ENCODE measurements around the gene SSBP1.

The SSBP1 gene

GRCh38 chr7:141713890-141714289, 24.3 kb upstream of the SSBP1 start:
- TF ChIP-seq EP300 (IDR thresholded peaks at IDR 0.05; ENCODE audit: borderline replicate concordance) = no peak
- TF ChIP-seq NFIC (IDR thresholded peaks at IDR 0.05) = no peak
- TF ChIP-seq CEBPB (IDR thresholded peaks at IDR 0.05) = no peak
- TF ChIP-seq ZBTB7A (IDR thresholded peaks at IDR 0.05; ENCODE audit: low read depth) = no peak

- TF ChIP-seq RAD21 (IDR thresholded peaks at IDR 0.05; ENCODE audit: low read depth) = no peak
Observed at GRCh38 chr7:141714571-141714970, 23.6 kb upstream of the SSBP1 start.

DNA sequence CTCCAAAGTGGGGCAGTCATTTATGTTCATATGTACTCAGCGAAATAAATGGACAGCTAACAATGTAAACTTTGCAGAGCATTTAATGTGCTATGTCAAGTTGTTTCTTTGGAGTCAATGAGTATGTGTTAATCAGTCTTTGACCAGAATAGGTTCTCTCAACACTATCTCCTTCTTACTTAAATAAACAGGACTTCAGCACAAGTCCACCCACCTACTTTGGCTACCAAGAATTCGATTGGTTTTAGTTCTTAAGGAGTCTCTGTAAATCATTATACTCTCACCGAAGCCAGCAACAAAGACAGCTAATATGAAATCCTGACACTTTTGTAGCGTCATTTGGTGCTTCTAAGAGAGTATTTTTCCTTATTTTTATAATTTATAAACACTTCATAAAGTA, 23.1 kb upstream of the SSBP1 start:
- no peak for TF ChIP-seq RAD21 (IDR thresholded peaks at IDR 0.05; ENCODE audit: low read depth)
- TF ChIP-seq TAF1 (IDR thresholded peaks at IDR 0.05; ENCODE audit: low read depth) = no peak
- no peak for TF ChIP-seq CREB1 (IDR thresholded peaks at IDR 0.05; ENCODE audit: low read depth)
- no peak for TF ChIP-seq EP300 (IDR thresholded peaks at IDR 0.05; ENCODE audit: borderline replicate concordance)
- TF ChIP-seq YY1 (IDR thresholded peaks at IDR 0.05; ENCODE audit: low read depth) = no peak
- no peak for TF ChIP-seq ZBTB7A (IDR thresholded peaks at IDR 0.05; ENCODE audit: low read depth)
- no peak for TF ChIP-seq FOXM1 (IDR thresholded peaks at IDR 0.05; ENCODE audit: borderline replicate concordance, low read depth)
- TF ChIP-seq TEAD4 (IDR thresholded peaks at IDR 0.05) = no peak
- TF ChIP-seq MAX (IDR thresholded peaks at IDR 0.05) = no peak

DNA sequence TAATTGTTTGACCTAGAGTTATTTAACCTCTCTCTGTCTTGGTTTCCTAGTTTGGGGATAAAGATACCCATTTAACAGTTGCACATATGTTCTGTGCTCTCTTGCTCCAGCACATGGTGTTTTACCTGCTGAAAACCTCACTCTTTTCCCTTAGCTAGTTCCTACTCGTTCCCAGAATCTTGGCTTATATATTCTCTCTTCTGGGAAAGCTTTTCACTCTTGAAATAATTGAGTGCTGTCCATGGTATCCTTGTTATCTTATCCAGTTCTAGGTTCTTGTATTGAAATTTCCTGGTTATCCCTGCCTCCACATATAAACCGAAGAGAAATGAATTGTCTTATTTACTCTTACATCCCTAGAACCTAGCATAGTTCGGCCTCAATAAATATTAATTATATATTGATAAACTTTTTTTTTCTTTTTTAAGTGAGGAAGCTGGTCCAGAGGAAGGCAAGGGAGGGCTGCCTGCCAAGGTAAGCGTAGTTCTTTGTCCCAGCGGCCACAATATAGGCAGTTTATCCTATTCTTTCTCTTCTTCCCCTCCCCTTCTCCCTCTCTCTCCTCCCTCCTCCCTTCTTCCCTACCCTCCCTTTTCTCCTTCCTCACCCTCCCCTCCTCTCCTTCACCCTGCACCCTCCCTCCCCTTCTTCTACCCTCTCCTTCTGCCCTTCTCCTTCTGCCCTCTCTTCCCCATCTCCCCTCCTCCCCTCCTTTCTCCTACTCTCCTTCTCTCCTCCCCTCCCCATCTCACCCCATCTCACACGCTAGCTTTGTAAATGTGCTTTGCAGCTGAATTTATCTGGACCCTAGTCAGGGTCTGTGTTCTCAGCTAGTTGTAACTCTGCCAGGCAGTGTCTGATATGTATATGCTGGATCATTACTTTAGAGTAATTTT, 22.1 kb upstream of the SSBP1 start:
- TF ChIP-seq REST (IDR thresholded peaks at IDR 0.05; ENCODE audit: low read depth) (peak; percentile 78), YY1 (IDR thresholded peaks at IDR 0.05; ENCODE audit: low read depth) (no peak)

GRCh38 chr7:141717450-141717849, 20.7 kb upstream of the SSBP1 start:
- TF ChIP-seq NFIC (IDR thresholded peaks at IDR 0.05) (no peak), RAD21 (IDR thresholded peaks at IDR 0.05; ENCODE audit: low read depth) (no peak), ZBTB7A (IDR thresholded peaks at IDR 0.05; ENCODE audit: low read depth) (no peak), EP300 (IDR thresholded peaks at IDR 0.05; ENCODE audit: borderline replicate concordance) (no peak)

GRCh38 chr7:141722529-141722928, 15.6 kb upstream of the SSBP1 start:
- TF ChIP-seq TEAD4 (IDR thresholded peaks at IDR 0.05) (no peak), TCF12 (IDR thresholded peaks at IDR 0.05; ENCODE audit: low read depth) (no peak), EP300 (IDR thresholded peaks at IDR 0.05; ENCODE audit: borderline replicate concordance) (no peak), RAD21 (IDR thresholded peaks at IDR 0.05; ENCODE audit: low read depth) (no peak), EGR1 (IDR thresholded peaks at IDR 0.05) (no peak), YY1 (IDR thresholded peaks at IDR 0.05; ENCODE audit: low read depth) (no peak), TAF1 (IDR thresholded peaks at IDR 0.05; ENCODE audit: low read depth) (no peak), REST (IDR thresholded peaks at IDR 0.05; ENCODE audit: low read depth) (no peak)

DNA sequence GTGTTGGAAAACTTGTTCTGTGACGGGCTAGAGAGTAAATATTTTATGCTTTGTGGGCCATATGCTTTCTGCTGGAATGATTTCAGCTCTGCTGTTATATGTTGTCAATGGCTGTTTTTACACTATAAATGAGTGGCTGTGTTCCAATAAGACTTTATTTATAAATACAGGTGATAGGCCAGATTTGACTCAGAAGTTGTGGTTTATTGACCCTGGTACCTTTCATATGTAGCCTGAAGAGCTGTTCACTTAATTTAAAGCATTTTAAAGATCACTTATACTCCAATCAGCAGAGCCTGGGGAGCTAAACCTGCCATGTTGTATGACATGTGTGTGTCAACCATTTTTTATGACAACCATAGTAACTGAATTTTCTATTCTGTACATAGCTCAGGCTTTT, 9.1 kb upstream of the SSBP1 start:
- no peak for TF ChIP-seq MAX (IDR thresholded peaks at IDR 0.05)
- no peak for TF ChIP-seq TAF1 (IDR thresholded peaks at IDR 0.05; ENCODE audit: low read depth)
- no peak for TF ChIP-seq USF1 (IDR thresholded peaks at IDR 0.05)
- no peak for TF ChIP-seq RAD21 (IDR thresholded peaks at IDR 0.05; ENCODE audit: low read depth)
- TF ChIP-seq REST (IDR thresholded peaks at IDR 0.05; ENCODE audit: low read depth) = no peak
- TF ChIP-seq ZBTB7A (IDR thresholded peaks at IDR 0.05; ENCODE audit: low read depth) = no peak
- no peak for TF ChIP-seq TCF12 (IDR thresholded peaks at IDR 0.05; ENCODE audit: low read depth)
- TF ChIP-seq CREB1 (IDR thresholded peaks at IDR 0.05; ENCODE audit: low read depth) = no peak
- TF ChIP-seq TEAD4 (IDR thresholded peaks at IDR 0.05) = no peak
- no peak for TF ChIP-seq CEBPB (IDR thresholded peaks at IDR 0.05)
- no peak for TF ChIP-seq YY1 (IDR thresholded peaks at IDR 0.05; ENCODE audit: low read depth)
- no peak for TF ChIP-seq EP300 (IDR thresholded peaks at IDR 0.05; ENCODE audit: borderline replicate concordance)
